Lower lobe of right lung (tissue), 2 donors: ENCODE results near the gene PCNT. TPM values are rescaled to one million over a fixed set of nuclear protein-coding genes. Genes with fewer than 3 reads are reported as not detected.
A peak's percentile ranks its signal among the peaks of the same experiment; 100 is the strongest.

Experiments
- ATAC-seq, 2 donors: fragments of 200-7000 bp; cut with Tn5 transposase; one replicate each; pipeline ENCODE4 v1.9.1; 2020 to 2022; ENCODE audit warnings: mild to moderate bottlenecking in 2 of 2, moderate library complexity in 2 of 2
- DNase-seq: peaks from one replicate; pipeline ENCODE4 v3.0.0-alpha.2; 2020
- H3K27ac ChIP-seq: fragments of 200-600 bp; one replicate; pipeline ENCODE4 v1.8.0; 2022
- H3K27me3 ChIP-seq: fragments of 200-600 bp; one replicate; pipeline ENCODE4 v1.8.0; 2022; ENCODE audit warnings: low read depth
- H3K36me3 ChIP-seq: fragments of 200-600 bp; one replicate; pipeline ENCODE4 v1.8.0; 2022; ENCODE audit warnings: mild to moderate bottlenecking
- H3K4me1 ChIP-seq: fragments of 200-600 bp; one replicate; pipeline ENCODE4 v1.8.0; 2022
- H3K4me3 ChIP-seq: fragments of 200-600 bp; one replicate; pipeline ENCODE4 v1.8.0; 2022; ENCODE audit warnings: mild to moderate bottlenecking
- H3K9me3 ChIP-seq: fragments of 200-600 bp; one replicate; pipeline ENCODE4 v1.8.0; 2022
- intact Hi-C: fragments of 100-400 bp; cut with DNase I; formaldehyde crosslinking; loops from one replicate; pipeline ENCODE4 v1.11.0; 2022
- total RNA-seq: library from RNA; stranded (reverse); fragmentation: NEBNext Ultra II Directional; extraction: Animal tissue kit (Norgen Biotek cat#: 25700); gene quantifications from one replicate; pipeline ENCODE4 v1.2.1, GENCODE V29; 2021
- TF ChIP-seq, protein P1 (sequence below): fragments of 200-600 bp; IDR thresholded peaks from one replicate; pipeline ENCODE4 v1.8.0; 2022; ENCODE audit warnings: antibody characterized with exemption, mild to moderate bottlenecking
- donor health status: DM: no; HTN: yes; CAD: no; lungs with severe emphysema.

PCNT gene
- total RNA-seq, 1 donor from 2014 or later, result 36.5 TPM

DNA sequence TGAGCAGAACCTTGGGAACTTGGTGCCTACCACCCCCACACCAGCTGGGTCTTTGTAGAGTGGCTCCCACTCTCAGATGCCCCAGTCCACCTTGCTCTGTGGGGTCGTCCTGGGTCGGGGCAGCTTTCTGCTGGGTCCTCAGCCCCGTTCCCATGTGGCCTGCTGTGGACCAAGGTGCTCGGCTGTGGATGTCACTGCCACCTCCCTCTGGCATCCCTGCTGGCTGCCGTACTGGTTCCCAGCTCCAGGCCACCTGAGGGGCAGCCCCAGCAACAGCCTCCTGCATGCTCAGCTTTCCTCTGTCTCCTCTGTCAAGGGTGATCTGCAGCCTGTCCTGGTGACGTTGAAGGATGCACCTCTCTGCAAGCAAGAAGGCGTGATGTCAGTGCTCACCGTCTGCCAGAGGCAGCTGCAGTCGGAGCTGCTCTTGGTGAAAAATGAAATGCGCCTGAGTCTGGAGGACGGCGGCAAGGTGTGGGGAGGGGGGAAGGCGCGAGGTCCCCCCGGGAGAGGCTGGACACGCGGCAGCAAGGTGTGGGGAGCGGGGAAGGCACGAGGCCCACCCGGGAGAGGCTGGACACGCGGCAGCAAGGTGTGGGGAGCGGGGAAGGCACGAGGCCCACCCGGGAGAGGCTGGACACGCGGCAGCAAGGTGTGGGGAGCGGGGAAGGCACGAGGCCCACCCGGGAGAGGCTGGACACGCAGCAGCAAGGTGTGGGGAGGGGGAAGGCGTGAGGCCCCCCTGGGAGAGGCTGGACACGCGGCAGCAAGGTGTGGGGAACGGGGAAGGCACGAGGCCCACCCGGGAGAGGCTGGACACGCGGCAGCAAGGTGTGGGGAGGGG is 88.8 kb downstream of the PCNT start:
- ATAC-seq, result no peak
- no peak overlapping the region for H3K27ac ChIP-seq
- TF ChIP-seq, protein P1, sequence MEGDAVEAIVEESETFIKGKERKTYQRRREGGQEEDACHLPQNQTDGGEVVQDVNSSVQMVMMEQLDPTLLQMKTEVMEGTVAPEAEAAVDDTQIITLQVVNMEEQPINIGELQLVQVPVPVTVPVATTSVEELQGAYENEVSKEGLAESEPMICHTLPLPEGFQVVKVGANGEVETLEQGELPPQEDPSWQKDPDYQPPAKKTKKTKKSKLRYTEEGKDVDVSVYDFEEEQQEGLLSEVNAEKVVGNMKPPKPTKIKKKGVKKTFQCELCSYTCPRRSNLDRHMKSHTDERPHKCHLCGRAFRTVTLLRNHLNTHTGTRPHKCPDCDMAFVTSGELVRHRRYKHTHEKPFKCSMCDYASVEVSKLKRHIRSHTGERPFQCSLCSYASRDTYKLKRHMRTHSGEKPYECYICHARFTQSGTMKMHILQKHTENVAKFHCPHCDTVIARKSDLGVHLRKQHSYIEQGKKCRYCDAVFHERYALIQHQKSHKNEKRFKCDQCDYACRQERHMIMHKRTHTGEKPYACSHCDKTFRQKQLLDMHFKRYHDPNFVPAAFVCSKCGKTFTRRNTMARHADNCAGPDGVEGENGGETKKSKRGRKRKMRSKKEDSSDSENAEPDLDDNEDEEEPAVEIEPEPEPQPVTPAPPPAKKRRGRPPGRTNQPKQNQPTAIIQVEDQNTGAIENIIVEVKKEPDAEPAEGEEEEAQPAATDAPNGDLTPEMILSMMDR, result no peak

DNA sequence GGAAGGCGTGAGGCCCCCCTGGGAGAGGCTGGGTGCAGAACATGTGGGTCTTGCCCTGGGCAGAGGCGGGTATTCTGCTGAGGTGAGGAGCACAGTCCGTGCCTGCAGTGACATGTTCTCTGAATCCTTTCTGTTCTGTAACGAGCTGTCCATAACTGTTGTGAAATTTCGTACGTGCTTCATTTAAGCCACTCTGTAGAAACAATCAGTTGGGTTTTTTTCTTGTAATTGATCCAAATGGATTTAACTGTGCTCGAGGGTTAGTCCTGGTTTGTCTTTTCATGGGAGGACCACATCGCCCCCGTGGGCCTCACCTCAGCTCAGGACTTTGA is 89.4 kb downstream of the PCNT start:
- H3K4me1 ChIP-seq, result no peaks in the 10 kb centered on the region
- H3K27me3 ChIP-seq, result no peaks in the 10 kb centered on the region
- intact Hi-C loops, result no loop called here
- H3K4me3 ChIP-seq, result no peak overlapping the region
- DNase-seq, result no peak
- peaks cover 66% of the 10 kb centered on the region for H3K36me3 ChIP-seq
- TF ChIP-seq, protein P1, result no peak
- H3K27ac ChIP-seq, result no peak overlapping the region
- no peak for ATAC-seq
- no peaks in the 10 kb centered on the region for H3K9me3 ChIP-seq

More for the DNA sequence above, 88.8 kb downstream of the PCNT start:
- no peaks in the 10 kb centered on the region for H3K4me1 ChIP-seq
- no peaks in the 10 kb centered on the region for H3K9me3 ChIP-seq
- no peaks in the 10 kb centered on the region for H3K27me3 ChIP-seq
- H3K36me3 ChIP-seq, result peaks cover 60% of the 10 kb centered on the region
- intact Hi-C loops, result no loop called here
- DNase-seq, result peak; percentile 10
- H3K4me3 ChIP-seq, result no peak overlapping the region

DNA sequence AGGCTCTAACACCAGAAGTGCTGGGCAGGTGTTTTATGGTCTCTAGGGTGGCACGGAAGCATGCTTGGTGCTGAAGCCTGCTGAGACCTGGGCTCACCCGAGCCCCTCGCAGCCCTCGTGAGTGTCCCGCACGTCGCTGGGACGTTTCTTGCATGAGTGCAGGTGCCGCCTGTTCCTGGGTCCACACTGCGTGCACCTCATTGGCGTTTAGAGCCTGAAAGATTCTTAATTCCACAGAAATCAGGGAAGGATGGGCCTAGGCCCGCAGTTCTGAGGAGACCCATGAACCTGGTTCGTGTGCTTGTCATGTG is 91.0 kb downstream of the PCNT start:
- intact Hi-C loops, result no loop called here
- Histone ChIP-seq H3K4me1 (no peaks in the 10 kb centered on the region), H3K9me3 (no peaks in the 10 kb centered on the region), H3K27me3 (no peaks in the 10 kb centered on the region), H3K4me3 (no peak overlapping the region), H3K27ac (no peak overlapping the region), H3K36me3 (peaks cover 75% of the 10 kb centered on the region)
- DNase-seq, result peak; percentile 21
- ATAC-seq, result no peak
- TF ChIP-seq, protein P1, result no peak

DNA sequence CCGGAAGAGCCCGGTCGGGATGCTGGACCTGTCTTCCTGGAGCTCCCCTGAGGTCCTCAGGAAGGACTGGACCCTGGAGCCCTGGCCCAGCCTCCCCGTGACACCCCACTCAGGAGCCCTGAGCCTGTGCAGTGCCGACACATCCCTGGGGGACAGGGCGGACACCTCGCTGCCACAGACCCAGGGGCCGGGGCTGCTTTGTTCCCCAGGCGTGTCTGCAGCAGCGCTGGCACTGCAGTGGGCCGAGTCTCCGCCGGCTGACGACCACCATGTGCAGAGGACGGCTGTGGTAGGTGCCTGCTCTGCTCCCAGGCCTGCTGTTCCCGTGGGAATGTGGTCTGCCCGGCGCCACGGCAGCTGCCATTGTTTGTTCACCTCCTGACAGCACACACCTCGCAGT is 92.6 kb downstream of the PCNT start:
- ATAC-seq (no peak), DNase-seq (no peak)
- Histone ChIP-seq H3K4me3 (no peak overlapping the region), H3K4me1 (no peaks in the 10 kb centered on the region), H3K27ac (no peak overlapping the region), H3K36me3 (peaks cover 77% of the 10 kb centered on the region), H3K27me3 (no peaks in the 10 kb centered on the region), H3K9me3 (no peaks in the 10 kb centered on the region)
- TF ChIP-seq, protein P1, result no peak
- intact Hi-C loops, result no loop called here

DNA sequence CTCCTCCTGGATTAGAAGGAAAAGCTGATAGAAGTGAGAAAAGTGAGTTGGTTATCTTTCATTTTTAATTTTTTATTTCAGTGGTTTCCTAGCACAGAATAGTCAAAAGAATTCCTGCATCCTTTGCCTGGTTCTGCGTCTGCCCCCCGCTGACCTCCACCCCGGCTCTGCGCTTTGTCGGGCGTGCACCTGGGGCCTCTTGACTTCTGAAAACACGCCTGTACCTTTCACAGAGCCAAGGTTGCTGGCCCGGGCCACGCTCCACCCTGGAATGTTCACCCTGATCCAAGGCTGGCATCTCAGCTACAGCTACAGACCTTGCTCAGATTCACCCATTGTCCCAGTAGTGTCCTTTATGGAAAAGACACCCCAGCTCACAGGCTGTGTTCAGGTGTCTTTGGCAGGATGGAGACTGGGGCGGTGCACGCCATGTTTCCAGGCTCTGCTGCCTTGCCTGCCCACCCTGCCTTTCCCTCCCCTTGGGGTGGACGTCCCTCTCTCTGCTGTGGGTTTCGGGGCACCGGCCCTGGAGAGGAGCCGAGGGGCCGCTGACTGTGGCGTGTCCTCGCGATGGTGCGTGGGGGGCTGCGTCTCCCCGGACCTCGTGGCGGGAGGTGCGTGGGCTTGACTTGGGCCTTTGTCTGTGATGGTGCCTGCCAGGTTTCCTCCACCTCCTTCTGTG is 94.5 kb downstream of the PCNT start:
- TF ChIP-seq, protein P1, result no peak
- Histone ChIP-seq H3K9me3 (no peaks in the 10 kb centered on the region), H3K4me3 (no peak overlapping the region), H3K27me3 (no peaks in the 10 kb centered on the region), H3K27ac (no peak overlapping the region), H3K4me1 (no peaks in the 10 kb centered on the region), H3K36me3 (peaks cover 74% of the 10 kb centered on the region)
- DNase-seq (peak; percentile 33), ATAC-seq (no peak)
- intact Hi-C loops, result no loop called here
